ENCODE results near the gene MVB12B. TPM values are rescaled to one million over a fixed set of nuclear protein-coding genes. Genes with fewer than 3 reads are reported as not detected.

The MVB12B gene
- total and polyA plus RNA-seq, 2 of the 4 experiments (the other 2 are of a cell fraction): 2.0 to 4.0 TPM

GRCh38 chr9:126538550-126538949 lies 211.9 kb downstream of the MVB12B start:
- H4K5ac ChIP-seq (ENCODE audit: low read depth, low read length): no peak overlapping the region
- H3K9ac ChIP-seq (ENCODE audit: low read depth, low read length): no peak overlapping the region
- H2AFZ ChIP-seq (replicated peaks; ENCODE audit: low read length, poor library complexity): no peak overlapping the region
- no peak overlapping the region for H3K4ac ChIP-seq (ENCODE audit: low read depth, low read length)
- no peaks in the 10 kb centered on the region for H3K9me1 ChIP-seq (ENCODE audit: insufficient read depth, low read length)
- no peaks in the 10 kb centered on the region for H3K9me3 ChIP-seq (ENCODE audit: control insufficient read depth, insufficient read depth, low read length)
- no peak overlapping the region for H3K14ac ChIP-seq (replicated peaks; ENCODE audit: low read depth, low read length)
- no peak overlapping the region for H2AK9ac ChIP-seq (replicated peaks; ENCODE audit: low read depth, low read length, poor library complexity)
- intact Hi-C loops (cut with micrococcal nuclease): no loop called here
- no peak overlapping the region for H2BK120ac ChIP-seq (ENCODE audit: low read depth, low read length)
- CTCF ChIA-PET: no interaction called here
- no peaks in the 10 kb centered on the region for H4K20me1 ChIP-seq (ENCODE audit: insufficient read depth, low read length)
- dilution Hi-C loops (cut with HindIII; ENCODE audit: low sequenced_read_pairs, unreplicated experiment): no loop called here
- no peak overlapping the region for H3K18ac ChIP-seq (ENCODE audit: low read depth, low read length)
- no peak overlapping the region for H4K8ac ChIP-seq (ENCODE audit: low read depth in 2 of 2, low read length in 2 of 2)
- in situ Hi-C loops (cut with MboI; ENCODE audit: low sequenced_read_pairs): no loop called here
- H2BK20ac ChIP-seq (ENCODE audit: low read depth, low read length): no peak overlapping the region
- no TSS peak for BruUV-seq (replicated peaks)
- DNase-seq (no peak), ATAC-seq (ENCODE audit: low read depth) (no peak)
- H4K91ac ChIP-seq (ENCODE audit: insufficient read depth, low read depth, low read length): no peak overlapping the region
- no CpG with 5 or more reads among the region's 1 CpG for WGBS, 2 experiments (ENCODE audit: extremely low coverage in 2 of 2, insufficient read length in 1 of 2)
- no peaks in the 10 kb centered on the region for H3K79me1 ChIP-seq (ENCODE audit: low read depth in 1 of 2, low read length in 2 of 2)
- no peak overlapping the region for H3K27ac ChIP-seq (ENCODE audit: insufficient read depth, low read length)
- no peak overlapping the region for H2BK15ac ChIP-seq (ENCODE audit: low read depth, low read length)
- POLR2A ChIA-PET (ENCODE audit: unreplicated experiment): no interaction called here
- H3K36me3 ChIP-seq (ENCODE audit: control insufficient read depth, insufficient read depth, low read length): no peaks in the 10 kb centered on the region
- H2BK5ac ChIP-seq (ENCODE audit: low read depth, low read length, poor library complexity, severe bottlenecking): no peak overlapping the region
- no peaks in the 10 kb centered on the region for H3K4me1 ChIP-seq (ENCODE audit: control insufficient read depth, insufficient read depth, low read length)
- H3K56ac ChIP-seq (ENCODE audit: extremely low read depth, insufficient read depth, low read length): no peak overlapping the region
- no peak for TF ChIP-seq RCOR1 (IDR thresholded peaks at IDR 0.05; ENCODE audit: insufficient replicate concordance, low read length)
- no peak for TF ChIP-seq NFE2L2 (IDR thresholded peaks at IDR 0.05; ENCODE audit: low read depth, low read length)
- TF ChIP-seq CTCF (conservative IDR thresholded peaks at IDR 0.05; ENCODE audit: low read depth, low read length): no peak
- no peak for TF ChIP-seq POLR2A (IDR thresholded peaks at IDR 0.05; ENCODE audit: low read depth, low read length)
- no peak for TF ChIP-seq RAD21 (IDR thresholded peaks at IDR 0.05; ENCODE audit: low read length)
- TF ChIP-seq CHD1 (IDR thresholded peaks at IDR 0.05; ENCODE audit: low read depth, low read length): no peak
- TF ChIP-seq BHLHE40 (IDR thresholded peaks at IDR 0.05; ENCODE audit: low read depth, low read length): no peak
- TF ChIP-seq ELK1 (IDR thresholded peaks at IDR 0.05; ENCODE audit: borderline replicate concordance, low read depth, low read length): no peak
- H3K4me3 ChIP-seq (ENCODE audit: insufficient read depth, low read depth, low read length): no peak overlapping the region
- H3K27me3 ChIP-seq (ENCODE audit: control insufficient read depth, insufficient read depth, low read length): peaks cover 44% of the 10 kb centered on the region
- H3K4me2 ChIP-seq (ENCODE audit: low read depth, low read length): no peak overlapping the region
- no peak overlapping the region for H2AK5ac ChIP-seq (ENCODE audit: low read depth, low read length)
- H3K23ac ChIP-seq (ENCODE audit: low read depth, low read length): no peak overlapping the region
